DMS153 (cell line): ENCODE data around the gene SETBP1.

Source experiments
- DNase-seq: peaks from one replicate; lab custom pipeline; 2025; lab: John Stamatoyannopoulos, UW

Gene SETBP1

DNA sequence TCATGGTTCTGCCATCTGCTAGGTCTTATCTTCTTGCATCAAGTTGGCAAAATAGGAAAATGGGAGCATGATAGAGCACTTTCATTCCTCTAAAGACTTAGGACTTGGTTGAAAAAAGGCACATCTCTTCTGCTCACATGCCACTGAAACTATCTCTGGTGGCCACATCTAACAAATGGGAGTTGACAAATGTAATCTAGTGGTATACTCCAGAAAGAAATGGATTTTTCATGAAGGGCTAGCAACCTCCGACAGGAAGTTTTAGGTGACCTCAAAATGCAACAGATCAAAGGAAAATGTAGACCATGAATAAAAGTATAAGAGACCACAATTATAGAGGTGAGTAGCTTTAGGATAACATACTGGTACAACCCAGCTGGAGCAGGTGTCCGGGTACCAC, 224.1 kb downstream of the SETBP1 start:
- DNase-seq: no peak

DNA sequence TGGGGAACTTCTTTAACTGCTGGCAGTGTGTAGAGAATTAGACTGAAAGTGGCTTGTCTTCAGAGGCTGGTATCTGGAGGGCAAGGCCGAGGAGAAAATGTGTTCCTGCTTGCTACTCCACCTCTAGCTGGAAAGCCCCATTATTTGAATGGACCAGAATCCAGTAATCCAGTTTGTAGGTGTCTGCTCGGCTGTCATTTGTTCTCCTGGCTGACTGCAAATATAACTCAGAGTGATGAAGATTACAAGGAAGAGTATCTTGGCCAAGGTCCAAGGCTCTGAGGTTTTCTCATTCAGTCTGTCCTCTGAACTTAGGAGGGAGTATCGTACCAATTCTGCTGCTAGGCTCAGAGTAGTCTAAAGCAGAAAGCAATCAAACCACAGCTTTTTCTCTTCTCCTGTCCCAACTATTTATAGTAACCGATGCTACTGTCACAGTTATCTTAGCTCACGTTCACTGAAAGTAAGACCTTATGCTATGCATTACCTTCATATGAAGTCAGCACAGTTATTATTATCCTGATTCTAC, 228.6 kb downstream of the SETBP1 start:
- no peak for DNase-seq

DNA sequence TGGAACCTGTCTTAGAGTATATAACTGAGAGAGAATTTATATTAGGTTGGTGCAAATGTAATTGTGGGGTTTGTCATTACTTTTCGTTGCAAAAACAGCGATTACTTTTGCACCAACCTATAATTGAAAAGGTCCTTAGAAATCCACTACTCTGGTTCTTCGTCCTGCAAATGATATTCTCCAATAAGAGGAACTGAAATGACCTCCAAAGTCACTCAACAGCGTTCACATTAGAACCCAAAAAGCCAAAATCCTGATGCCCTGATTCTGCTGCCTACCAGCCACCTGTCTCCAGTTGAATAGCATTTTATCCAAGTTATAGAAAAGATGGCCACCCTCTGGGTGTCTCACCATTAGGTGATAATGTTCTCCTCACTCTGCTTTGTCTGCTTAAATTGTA, 230.6 kb downstream of the SETBP1 start:
- DNase-seq: no peak

DNA sequence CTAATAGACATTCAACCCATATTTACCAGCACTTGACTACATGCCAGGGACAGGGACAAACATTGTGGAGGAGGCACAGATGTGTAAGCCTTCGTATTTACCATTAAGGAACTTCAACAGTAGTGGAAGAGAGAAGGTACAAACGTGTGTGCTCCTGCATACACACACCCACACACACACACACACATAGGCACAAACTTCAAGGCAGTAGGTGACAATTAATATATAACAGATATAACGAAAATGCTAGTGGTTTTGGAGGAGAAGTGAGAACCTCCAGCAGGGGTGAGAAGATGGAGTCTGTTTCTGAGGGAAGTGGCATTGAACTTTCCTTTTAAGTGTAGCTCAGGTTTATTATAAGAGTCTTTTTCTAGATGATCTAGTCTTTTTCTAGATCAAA, 231.1 kb downstream of the SETBP1 start:
- peak; percentile 69 for DNase-seq

DNA sequence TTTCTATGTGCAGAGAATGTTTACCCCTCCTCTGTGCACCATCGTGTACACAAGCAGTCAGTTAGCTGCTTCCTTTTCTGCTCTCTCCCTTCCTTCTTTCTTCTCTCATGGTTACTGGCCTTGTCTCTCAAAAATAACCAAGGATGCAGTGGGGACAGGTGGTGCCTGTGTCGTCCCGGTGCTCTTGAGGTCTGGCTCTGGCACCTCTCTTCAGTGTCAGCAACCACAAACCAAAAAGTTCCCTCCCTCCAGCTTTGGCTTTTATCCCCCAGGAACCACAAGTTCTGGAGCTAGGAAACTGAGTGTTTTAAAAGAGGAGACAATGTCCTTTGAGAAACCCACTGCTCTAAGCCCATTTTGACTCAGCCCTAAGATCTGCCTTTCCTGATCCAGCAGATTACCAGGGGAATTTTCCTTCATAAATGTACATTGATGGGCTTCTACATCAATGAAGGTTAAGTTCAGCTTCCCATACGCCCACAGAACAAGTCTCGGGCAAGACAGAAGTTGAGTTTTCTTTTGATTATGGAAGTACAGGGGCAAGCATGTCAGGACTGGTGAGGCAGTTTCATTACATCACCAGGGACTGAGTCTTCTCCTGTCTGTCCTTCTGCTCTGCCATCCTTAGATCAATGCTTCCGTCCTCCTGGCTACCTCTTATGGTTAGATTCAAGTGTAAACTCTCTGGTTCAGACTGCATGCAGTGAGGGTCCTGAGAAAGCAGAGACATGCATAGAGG, 232.2 kb downstream of the SETBP1 start:
- DNase-seq: no peak

DNA sequence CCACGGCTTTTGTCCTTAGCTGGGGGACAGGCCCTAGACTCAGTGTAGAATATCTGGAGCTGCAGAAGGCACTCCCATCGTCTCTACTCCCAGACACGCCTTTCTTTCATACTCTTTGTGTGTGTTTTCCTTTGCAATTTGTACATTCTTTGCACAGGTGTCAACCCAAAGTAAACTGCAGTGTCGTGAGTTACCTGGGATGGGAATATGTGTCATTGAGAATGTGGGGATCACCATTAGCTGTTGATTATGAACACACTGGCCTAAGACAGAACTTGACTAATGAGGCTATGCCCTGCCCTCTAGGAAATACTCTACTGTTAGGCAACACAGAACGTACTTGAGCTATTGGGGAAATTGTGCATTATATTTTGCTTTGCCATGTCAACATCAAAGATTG, 233.3 kb downstream of the SETBP1 start:
- no peak for DNase-seq

DNA sequence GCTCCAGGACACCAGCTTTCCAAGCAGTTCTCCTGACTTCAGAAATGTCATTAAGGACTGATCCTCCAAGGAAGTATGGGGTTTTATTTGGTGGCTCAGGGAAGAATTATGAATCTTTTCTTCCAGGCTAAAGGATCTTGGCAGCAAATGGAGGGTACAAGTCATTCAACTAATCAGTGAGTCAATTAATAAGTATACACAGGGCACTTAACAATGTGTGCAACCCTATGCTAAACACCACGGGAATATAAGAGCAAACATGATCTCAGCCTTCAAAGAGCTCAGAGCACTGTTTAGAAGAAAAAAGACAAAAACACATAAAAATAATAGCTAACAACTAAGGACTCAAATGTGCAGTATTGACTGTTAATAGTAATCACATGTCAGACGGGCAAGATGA, 234.5 kb downstream of the SETBP1 start:
- no peak for DNase-seq

DNA sequence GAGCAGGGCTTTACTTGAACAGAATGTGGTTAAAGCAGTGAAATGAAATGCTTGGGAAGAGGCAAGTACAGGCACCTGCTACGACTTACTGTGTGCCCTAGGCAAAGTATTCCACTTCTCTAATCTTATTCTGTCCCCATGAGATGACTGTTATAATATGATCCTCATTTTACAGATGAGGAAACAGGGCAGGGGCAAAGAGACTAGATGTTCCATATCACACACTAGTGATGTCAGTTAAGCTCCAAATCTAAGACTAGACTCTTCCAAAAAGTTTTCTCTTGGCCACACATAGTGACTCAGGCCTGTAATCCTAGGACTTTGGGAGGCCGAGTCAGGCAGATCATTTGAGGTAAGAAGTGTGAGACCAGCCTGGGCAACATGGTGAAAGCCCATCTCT, 235.0 kb downstream of the SETBP1 start:
- DNase-seq: no peak

DNA sequence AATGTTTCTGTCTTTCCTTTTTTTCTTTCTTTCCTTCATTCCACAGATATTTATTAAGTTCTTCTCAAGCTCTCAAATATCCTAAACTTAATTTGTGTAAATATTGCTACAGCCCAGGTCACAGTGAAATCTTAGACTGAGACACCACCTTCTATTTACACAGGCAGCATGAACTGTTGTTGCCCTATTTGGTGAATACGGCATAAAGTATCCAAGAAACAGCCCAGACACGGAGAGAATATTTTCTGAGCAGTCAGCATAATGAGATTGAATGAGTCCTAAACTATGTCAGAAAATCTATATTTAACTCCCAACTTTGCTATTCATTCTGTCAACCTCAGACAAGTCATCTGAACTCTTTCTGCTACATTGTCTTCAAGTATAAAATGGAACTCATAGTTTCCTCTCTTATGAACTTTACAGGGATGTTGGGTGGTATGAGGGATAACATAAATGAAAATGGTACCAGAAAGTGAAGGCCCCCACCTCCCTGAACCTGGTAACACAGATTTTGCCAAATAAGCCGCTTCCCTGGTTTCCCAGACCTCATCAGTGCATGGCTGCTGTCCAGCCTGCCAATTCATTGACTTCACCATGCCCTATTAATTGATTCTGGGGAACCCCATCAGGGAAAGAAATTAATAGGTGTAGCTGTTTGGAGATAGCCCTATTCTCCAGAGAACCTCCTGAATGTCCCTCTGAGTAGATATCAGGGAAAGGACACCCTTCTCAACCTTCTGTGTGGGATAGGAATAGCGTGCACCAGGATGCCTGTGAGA, 235.9 kb downstream of the SETBP1 start:
- no peak for DNase-seq

DNA sequence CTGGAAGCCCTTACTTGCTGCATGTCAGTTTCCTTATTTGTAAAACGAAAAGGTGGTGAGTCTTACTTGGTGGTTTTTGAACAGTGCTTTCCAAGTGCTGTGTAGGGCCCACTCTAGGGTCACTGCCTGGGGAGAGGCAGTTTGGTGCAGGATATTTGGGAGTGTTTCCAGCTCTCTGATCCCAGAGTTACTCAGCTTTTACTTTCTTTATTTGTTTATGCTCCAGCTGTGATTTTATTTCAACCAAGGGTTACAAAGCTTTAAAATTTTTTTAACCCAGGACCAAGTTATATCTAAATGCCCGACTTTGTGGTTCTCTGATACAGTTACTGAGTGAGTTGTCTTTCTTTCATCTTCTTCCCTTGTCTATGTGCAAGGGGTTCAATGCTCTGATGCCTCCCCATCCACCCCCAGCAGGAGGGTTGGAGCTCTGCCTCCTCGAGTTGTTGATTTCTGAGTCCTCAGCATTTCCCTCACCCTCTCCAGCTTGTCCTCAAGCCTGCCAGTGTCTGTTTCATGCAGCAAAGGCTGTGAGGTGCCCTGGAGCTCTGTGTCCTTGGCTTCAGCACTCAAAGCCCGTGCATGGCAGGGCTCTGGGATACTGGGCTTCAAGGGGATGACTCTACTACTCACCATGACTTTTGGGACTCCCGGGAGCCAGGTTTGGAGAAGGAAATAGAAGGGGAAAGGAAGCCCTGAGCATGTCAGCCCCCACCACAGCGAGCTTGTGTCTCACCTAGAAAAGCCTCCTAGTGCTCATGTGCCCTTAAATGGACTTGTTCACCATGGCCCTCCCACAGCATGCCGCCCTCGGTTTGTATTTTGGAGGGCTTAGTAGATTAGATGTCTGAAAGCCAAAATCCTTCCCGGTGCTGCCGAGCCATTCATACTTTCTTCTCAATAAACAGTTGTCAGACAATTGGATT, 236.8 kb downstream of the SETBP1 start:
- DNase-seq: no peak

DNA sequence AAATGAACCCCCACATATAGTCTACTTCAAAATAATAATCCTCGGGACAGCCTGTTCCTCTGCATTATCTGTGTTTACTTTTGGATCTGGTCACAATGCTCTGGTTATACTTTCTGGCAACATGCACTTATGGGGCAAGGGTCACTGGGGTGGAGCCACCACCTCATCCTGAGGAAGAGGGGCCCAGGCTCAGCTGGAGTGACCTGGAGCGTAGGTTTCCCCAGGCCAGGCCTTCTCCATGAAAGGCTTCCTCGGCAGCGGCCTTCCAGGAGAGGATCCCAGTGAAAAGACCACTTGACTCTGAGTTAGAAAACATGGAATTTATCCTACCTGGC, 237.4 kb downstream of the SETBP1 start:
- no peak for DNase-seq

DNA sequence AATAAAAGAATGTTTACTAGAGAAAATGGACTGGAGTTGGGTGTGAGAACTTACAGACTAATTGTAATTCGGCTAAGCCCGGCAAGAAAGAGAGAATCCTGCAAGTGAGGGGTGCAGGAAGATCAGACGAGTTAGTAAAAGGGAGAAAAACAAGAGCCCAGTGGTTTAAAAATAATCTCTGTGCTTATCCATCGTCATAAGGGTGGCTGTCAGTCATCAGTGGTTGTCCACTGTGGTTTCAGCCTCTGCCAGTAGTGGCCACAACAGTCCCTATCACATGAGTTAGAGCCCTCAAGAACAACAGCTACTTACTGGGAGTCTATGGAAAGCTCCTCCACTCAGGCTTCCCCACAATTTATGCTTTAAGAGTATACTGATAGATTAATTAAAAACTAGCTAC, 239.8 kb downstream of the SETBP1 start:
- DNase-seq: no peak

DNA sequence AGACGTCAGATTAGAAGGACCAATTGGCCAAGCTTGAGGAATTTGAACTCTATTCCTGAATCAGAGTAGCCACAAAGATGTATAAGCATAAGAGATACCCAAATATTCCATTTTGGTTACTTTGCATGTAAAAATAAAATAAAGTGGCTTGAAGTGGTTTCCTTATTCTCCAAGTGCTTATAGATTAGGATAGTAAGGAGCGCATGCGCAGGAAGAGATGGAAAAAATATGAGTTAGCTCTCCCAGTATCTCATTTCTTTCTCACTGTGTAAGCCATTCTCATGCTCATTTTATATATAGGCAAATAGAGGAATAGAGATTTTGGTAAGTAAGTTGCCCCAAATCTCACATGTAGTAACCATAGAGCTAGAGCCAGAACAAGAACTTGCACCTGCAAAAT, 241.3 kb downstream of the SETBP1 start:
- no peak for DNase-seq

DNA sequence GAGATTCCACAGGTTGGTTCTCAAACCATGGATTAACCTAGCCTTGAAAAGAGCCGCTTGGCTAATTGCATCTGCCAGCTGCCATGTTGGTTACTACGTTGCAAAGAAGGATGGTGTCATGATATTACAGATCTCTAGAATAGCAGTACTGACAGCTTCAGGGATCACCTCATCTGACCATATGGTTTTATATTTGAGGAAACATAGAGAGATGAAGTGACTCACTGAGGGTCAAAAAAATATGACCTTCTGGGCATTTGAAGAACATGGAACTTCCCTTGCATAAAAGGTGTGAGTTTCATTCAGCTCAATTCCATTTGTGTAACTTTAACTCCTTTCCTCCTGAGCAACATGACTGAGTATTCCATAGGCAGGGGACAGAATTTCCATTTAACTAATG, 242.3 kb downstream of the SETBP1 start:
- DNase-seq: no peak

DNA sequence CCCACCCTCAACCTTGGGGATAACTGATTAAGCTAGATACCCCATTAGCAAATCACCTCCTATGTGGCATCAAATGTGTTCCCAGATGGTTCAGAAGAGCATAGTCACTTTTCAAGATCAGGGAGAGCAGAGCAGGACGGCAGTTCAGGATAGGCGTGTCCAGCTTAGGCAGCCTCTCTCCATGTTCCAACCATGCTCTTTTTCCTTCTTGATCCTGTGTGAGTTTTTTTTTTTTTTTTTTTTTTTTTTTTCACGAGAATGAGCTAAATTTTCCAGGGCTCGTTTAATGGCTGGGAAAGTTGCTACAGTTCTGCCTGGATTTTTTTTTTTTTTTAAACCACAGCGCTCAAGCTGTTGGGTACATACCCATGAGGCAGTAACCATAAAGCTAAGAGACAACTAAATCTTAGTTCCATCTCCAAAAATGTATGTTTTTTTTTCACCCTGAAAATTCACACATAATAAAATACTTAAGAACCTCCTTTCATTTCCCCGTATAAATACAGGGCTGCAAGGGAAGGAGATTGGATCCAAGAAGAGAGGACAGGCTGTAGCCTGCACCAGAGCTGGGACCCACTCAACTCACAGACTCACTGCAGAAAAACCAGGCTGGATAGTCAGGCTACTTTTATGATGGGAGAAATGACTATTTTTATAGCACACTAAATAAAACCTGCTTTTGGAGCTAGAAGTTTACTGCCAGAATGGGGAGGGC, 244.3 kb downstream of the SETBP1 start:
- no peak for DNase-seq

DNA sequence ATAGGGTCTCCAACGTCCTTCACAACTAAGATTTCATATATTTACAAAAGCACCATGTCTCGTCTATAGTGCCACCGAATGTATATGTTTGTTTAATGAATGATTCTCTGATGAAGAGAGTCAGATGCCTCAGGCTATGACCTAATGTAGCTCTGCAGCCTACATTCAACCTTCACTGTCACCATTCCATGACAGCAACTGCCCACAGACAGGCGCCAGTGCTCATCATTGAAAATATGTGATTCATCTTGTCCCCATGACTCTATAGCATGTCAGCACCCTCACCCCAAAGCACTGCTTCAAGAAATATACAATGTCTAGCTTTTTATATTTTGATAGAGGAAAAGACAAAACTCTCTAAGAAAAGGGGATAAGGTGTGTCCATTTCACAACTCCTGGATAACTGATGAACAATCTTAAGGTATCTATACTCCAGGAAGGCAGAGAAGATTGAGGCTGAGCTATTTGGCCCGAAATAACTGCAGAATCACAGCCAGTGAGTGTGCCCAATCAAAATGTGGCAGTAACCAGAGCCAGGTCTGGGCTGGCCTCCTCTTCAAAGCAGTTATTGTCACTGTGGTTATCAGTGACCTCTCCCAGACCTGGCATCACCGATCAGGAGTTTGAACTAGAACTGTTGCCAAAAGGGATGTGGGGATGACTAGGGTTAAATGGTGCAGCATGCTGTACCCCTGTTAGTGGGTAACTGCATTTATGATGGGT, 246.6 kb downstream of the SETBP1 start:
- DNase-seq: no peak

DNA sequence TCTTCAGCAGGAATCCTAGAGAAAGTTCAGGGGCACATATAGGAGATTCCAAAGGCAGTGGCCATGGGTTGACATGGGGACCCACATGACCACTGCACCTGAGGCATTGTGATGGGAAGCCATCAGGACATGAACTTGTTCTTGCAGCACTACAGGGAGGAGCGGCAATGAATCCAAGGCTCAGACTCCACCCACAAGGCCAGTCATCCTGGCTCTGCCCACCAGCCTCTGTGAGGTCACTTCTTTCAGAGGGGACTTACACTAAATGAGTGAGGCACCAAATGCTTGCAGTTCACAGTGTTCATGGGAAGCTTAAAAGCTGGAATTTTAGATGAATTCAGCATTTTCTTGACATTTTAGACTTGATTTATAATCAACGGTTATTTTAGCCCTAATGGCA, 254.2 kb downstream of the SETBP1 start:
- DNase-seq: no peak

DNA sequence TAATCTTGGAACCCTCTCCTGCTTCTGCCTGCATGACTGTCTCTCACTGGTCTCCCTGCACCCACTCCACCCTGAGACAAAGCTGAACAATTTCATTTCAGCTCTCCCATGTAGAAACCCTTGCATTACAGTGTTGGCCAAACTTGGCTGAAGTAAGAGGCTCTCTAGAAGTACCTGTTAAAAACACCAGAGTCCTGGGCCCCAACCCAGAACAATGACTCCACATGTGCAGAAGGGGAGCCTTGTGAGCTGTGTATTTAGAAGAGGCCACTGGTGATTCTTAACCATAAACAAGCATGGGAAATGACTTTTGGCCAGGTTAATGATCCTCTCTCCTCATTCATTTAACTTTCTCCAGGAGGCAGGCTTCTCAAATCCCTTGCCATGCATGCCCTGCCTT, 254.8 kb downstream of the SETBP1 start:
- DNase-seq: no peak

DNA sequence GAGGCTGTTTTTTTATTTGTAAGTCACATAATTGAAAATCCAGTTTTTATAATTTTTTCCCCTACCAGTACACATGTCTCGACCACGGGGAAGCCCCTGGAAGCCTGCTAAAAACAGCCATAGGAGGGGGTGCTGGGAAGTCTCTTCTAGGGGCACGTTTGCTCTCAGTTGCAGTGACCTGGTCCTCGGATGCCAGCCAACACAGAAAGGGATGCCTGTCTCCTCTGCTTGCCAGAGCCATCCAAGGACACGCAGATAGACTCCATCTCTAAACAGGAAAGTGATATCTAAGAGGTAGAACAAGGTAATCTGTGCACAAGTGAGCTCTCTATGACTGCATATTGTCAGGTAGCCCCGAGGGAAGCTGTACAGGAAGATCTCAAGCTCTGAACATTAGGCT, 255.8 kb downstream of the SETBP1 start:
- no peak for DNase-seq

DNA sequence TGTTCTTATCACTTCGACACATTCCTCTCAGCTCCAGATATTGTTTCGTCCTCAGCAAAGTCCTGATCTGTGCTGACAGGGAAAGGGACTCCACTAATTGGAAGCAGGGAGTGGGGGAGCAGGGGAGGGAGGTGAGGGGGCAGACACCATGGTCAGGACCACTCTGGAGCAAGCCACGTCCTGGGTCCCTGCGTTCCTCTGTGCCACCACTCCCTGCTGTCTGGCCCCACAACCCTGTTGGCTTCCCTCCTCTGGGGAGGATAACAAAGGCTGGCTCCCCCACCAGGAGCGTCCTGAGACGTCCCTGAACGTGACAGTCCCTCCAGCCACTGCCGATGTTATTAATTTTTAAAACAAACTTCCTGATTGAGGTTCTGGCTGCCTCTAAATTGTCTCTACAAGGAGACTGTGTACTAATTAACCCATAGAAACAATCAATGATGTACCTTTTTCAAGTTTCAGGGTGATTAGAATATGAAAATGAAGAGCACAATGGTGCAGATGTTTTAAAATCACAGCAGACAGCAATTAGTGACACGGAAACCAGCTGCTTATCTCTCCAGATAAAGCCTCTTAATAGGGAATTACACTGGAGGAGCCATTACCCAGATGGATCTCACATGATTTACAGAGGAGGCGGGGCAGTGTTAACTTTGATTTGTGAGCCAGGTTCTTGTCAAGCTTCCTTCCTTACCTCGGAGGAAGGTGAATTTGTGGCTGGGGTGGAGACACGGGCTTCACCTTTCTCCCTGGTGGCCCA, 257.5 kb downstream of the SETBP1 start:
- peak; percentile 91 for DNase-seq
